Hepatocyte (in vitro differentiated cells): Measurements from ENCODE around the gene DPP3. TPM values are rescaled to one million over a fixed set of nuclear protein-coding genes. Genes with fewer than 3 reads are reported as not detected.
"Not testable (repeated sequence)": the region's sequence is repeated elsewhere in the genome, so short reads cannot be mapped to it uniquely, and the experiment has no call there.

Source experiments
- DNase-seq: peaks from one replicate; pipeline ENCODE4 v3.0.0-alpha.2; 2016; ENCODE audit warnings: low spot score
- H2AFZ ChIP-seq: fragments of 200-600 bp; sonication (generic); 2 replicates; pipeline ENCODE4 v1.6.0; 2016; ENCODE audit warnings: antibody characterized with exemption, mild to moderate bottlenecking
- H3K27ac ChIP-seq: fragments of 200-600 bp; sonication (generic); 2 replicates; pipeline ENCODE4 v1.5.1; 2016; ENCODE audit warnings: mild to moderate bottlenecking
- H3K27me3 ChIP-seq: fragments of 200-600 bp; sonication (generic); 2 replicates; pipeline ENCODE4 v1.6.1; 2016
- H3K36me3 ChIP-seq: fragments of 200-600 bp; sonication (generic); replicated peaks from 2 replicates; pipeline ENCODE4 v1.5.1; 2016; ENCODE audit warnings: low read depth; ENCODE audit not compliant: insufficient read depth
- H3K4me1 ChIP-seq: fragments of 200-600 bp; sonication (generic); 2 replicates; pipeline ENCODE4 v1.5.1; 2016; ENCODE audit warnings: mild to moderate bottlenecking, moderate library complexity; ENCODE audit not compliant: insufficient read depth
- H3K4me2 ChIP-seq: fragments of 200-600 bp; sonication (generic); 2 replicates; pipeline ENCODE4 v1.6.0; 2016
- H3K4me3 ChIP-seq: fragments of 200-600 bp; sonication (generic); 2 replicates; pipeline ENCODE4 v1.5.1; 2016; ENCODE audit warnings: mild to moderate bottlenecking
- H3K79me2 ChIP-seq: fragments of 200-600 bp; sonication (generic); 2 replicates; pipeline ENCODE4 v1.6.0; 2017; ENCODE audit warnings: mild to moderate bottlenecking
- H3K9me2 ChIP-seq: fragments of 200-600 bp; sonication (generic); replicated peaks from 2 replicates; pipeline ENCODE4 v1.6.0; 2017; ENCODE audit warnings: mild to moderate bottlenecking; ENCODE audit not compliant: insufficient read depth
- H3K9me3 ChIP-seq: fragments of 200-600 bp; sonication (generic); 2 replicates; pipeline ENCODE4 v1.5.1; 2016; ENCODE audit warnings: low read depth, mild to moderate bottlenecking
- H4K20me1 ChIP-seq: fragments of 200-600 bp; sonication (generic); 2 replicates; pipeline ENCODE4 v1.6.0; 2016; ENCODE audit warnings: mild to moderate bottlenecking; ENCODE audit not compliant: insufficient read depth, poor library complexity, severe bottlenecking
- CTCF ChIP-seq: fragments of 200-600 bp; sonication (generic); IDR thresholded peaks from 2 replicates; pipeline ENCODE4 v1.5.1; 2016; ENCODE audit warnings: antibody characterized with exemption, mild to moderate bottlenecking; ENCODE audit not compliant: poor library complexity
- EZH2 ChIP-seq: fragments of 200-600 bp; sonication (generic); IDR thresholded peaks from 2 replicates; pipeline ENCODE4 v1.6.1; 2016; ENCODE audit warnings: antibody characterized with exemption, mild to moderate bottlenecking, borderline replicate concordance
- EZH2phosphoT487 ChIP-seq: fragments of 200-600 bp; sonication (generic); IDR thresholded peaks from one replicate; pipeline ENCODE4 v1.6.1; 2018; ENCODE audit warnings: antibody characterized with exemption, mild to moderate bottlenecking, low read depth, moderate library complexity; ENCODE audit not compliant: unreplicated experiment, severe bottlenecking
- WGBS: methylation state at CpG from one replicate; pipeline ENCODE4 v1.1.6; 2016; ENCODE audit warnings: low lambda C conversion rate; ENCODE audit errors: missing lambda C conversion rate; 5-methylcytosine and 5-hydroxymethylcytosine counted together
- polyA plus RNA-seq: library from polyadenylated mRNA; unstranded; fragments of >200 nt; fragmentation: Nextera tagmentation; extraction: Ambion mirVana; gene quantifications from 2 replicates; pipeline ENCODE4 v1.2.1, GENCODE V29; 2016
- total RNA-seq: library from RNA; depleted of rRNA; stranded (reverse); fragments of >200 nt; gene quantifications from 2 replicates; pipeline ENCODE4 v1.2.3, GENCODE V29; 2014

The DPP3 gene
- total and polyA plus RNA-seq, 2 experiments from 2014 or later = 56.0 to 57.3 TPM

DNA sequence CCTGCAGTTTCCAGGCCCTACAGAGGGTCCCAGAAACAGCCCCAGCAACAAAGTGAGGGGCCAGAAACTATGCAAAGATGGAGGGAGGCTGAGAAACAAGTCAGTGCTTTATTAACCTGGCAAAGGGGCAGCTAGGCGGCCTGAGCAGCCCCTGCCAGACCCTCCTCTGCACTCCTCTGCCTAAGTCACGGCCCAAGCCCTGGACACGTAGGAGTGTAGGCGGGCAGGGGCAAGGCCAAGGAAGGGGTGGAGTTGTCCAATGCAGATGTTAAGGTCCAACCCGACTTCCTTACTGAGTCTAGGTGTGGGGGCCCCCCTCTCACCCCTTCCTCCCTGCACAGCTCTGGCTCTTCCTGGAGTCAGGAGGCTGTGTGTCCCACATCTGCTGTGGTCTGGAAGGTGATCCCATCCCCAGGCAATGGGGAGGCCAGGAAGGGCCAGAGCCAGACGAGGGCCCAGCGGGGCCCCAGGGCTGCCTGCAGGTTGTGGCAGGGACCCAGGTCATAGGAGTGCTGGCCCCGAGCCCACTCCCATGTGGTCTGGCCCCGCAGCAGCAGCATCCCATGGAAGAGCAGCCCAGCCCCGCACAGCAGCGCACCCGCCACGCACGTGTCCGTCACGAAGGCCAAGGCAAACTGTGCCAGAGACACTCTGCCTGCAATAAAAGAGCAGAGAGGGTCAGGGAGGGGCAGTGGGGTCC is 59.1 kb downstream of the DPP3 start:
- Histone ChIP-seq H3K9me3 (no peaks in the 10 kb centered on the region), H3K4me1 (no peaks in the 10 kb centered on the region), H3K4me3 (no peak overlapping the region), H3K79me2 (no peaks in the 10 kb centered on the region), H2AFZ (no peak overlapping the region), H3K9me2 (no peaks in the 10 kb centered on the region), H3K4me2 (no peak overlapping the region), H3K36me3 (no peaks in the 10 kb centered on the region), H4K20me1 (no peaks in the 10 kb centered on the region), H3K27ac (no peak overlapping the region), H3K27me3 (no peaks in the 10 kb centered on the region)
- WGBS = 92% methylated on average over 16 of the region's 16 CpGs
- TF ChIP-seq CTCF (no peak), EZH2phosphoT487 (no peak), EZH2 (no peak)
- no peak for DNase-seq

GRCh38 chr11:66539870-66540213 is 59.6 kb downstream of the DPP3 start:
- TF ChIP-seq CTCF = no peak
- TF ChIP-seq EZH2phosphoT487 = no peak
- TF ChIP-seq EZH2 = no peak
- Histone ChIP-seq H3K4me1 (peaks cover under 1% of the 10 kb centered on the region), H3K27me3 (no peaks in the 10 kb centered on the region), H3K4me2 (no peak overlapping the region), H3K27ac (no peak overlapping the region), H3K9me2 (no peaks in the 10 kb centered on the region), H3K79me2 (peaks cover 3% of the 10 kb centered on the region), H3K36me3 (no peaks in the 10 kb centered on the region), H2AFZ (no peak overlapping the region), H3K4me3 (no peak overlapping the region), H3K9me3 (no peaks in the 10 kb centered on the region), H4K20me1 (no peaks in the 10 kb centered on the region)
- DNase-seq = no peak
- WGBS = 96% methylated on average over 10 of the region's 10 CpGs

GRCh38 chr11:66540598-66540997 is 60.4 kb downstream of the DPP3 start:
- H3K27ac ChIP-seq, H3K9me3 ChIP-seq, H2AFZ ChIP-seq, H3K9me2 ChIP-seq, H3K27me3 ChIP-seq, DNase-seq, H3K4me1 ChIP-seq, H3K79me2 ChIP-seq, H3K36me3 ChIP-seq, H3K4me2 ChIP-seq, H3K4me3 ChIP-seq, H4K20me1 ChIP-seq: not testable (repeated sequence)
- WGBS = 89% methylated on average over 8 of the region's 8 CpGs

GRCh38 chr11:66541892-66542291 is 61.7 kb downstream of the DPP3 start:
- peaks cover 10% of the 10 kb centered on the region for H3K4me1 ChIP-seq
- H3K9me3 ChIP-seq = no peaks in the 10 kb centered on the region
- no peaks in the 10 kb centered on the region for H3K27me3 ChIP-seq
- TF ChIP-seq EZH2 (no peak), CTCF (no peak), EZH2phosphoT487 (no peak)
- H3K27ac ChIP-seq = no peak overlapping the region
- H3K36me3 ChIP-seq = no peaks in the 10 kb centered on the region
- H3K4me2 ChIP-seq = no peak overlapping the region
- no peak overlapping the region for H3K4me3 ChIP-seq
- peaks cover 3% of the 10 kb centered on the region for H3K79me2 ChIP-seq
- H3K9me2 ChIP-seq = no peaks in the 10 kb centered on the region
- DNase-seq = no peak
- no peaks in the 10 kb centered on the region for H4K20me1 ChIP-seq
- 95% methylated on average over 4 of the region's 4 CpGs for WGBS
- no peak overlapping the region for H2AFZ ChIP-seq
